WERI-Rb-1 (cell line): ENCODE results near the gene ZNF625.

Experiments
- DNase-seq: peaks from one replicate; pipeline ENCODE4 v3.0.0-alpha.2; 2020
- H3K27ac ChIP-seq: fragments of 250-450 bp; sonication (Bioruptor Pico); 2 replicates; pipeline ENCODE4 v1.5.1; 2020; ENCODE audit warnings: mild to moderate bottlenecking, moderate library complexity
- H3K27me3 ChIP-seq: fragments of 250-450 bp; sonication (Bioruptor Pico); 2 replicates; pipeline ENCODE4 v1.5.1; 2021; ENCODE audit warnings: mild to moderate bottlenecking, low read depth, moderate library complexity; ENCODE audit not compliant: insufficient read depth, severe bottlenecking
- H3K36me3 ChIP-seq: fragments of 250-450 bp; sonication (Bioruptor Pico); 2 replicates; pipeline ENCODE4 v1.5.1; 2020; ENCODE audit warnings: mild to moderate bottlenecking, moderate library complexity
- H3K4me3 ChIP-seq: 2 replicates; pipeline ENCODE4 v1.5.1; 2011; ENCODE audit warnings: low read depth, mild to moderate bottlenecking, control low read depth, low read length
- H3K9me3 ChIP-seq: fragments of 250-450 bp; sonication (Bioruptor Pico); 2 replicates; pipeline ENCODE4 v1.5.1; 2021; ENCODE audit warnings: mild to moderate bottlenecking, moderate library complexity; ENCODE audit not compliant: severe bottlenecking
- TF ChIP-seq, protein P1 (sequence below): IDR thresholded peaks from 2 replicates; pipeline ENCODE4 v1.5.1; 2011; ENCODE audit warnings: low read depth, mild to moderate bottlenecking, control low read depth, inconsistent platforms, low read length

Gene ZNF625

DNA sequence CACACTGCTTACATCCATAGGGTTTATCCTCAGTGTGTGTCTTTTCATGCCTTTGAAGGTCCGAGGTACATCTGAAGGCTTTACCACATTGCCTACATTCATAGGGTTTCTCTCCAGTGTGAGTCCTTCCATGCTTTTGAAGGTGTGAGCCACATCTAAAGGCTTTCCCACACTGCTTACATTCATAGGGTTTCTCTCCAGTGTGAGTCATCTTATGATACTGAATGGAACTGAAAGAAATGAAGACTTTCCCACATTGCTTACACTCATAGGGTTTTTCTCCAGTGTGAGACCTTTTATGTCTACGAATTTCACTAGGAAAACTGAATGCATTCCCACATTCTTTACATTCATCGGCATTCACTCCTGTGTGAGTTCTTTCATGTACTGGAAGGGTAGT, 23.5 kb downstream of the ZNF625 start:
- no peak overlapping the region for H3K27ac ChIP-seq
- TF ChIP-seq, protein P1, sequence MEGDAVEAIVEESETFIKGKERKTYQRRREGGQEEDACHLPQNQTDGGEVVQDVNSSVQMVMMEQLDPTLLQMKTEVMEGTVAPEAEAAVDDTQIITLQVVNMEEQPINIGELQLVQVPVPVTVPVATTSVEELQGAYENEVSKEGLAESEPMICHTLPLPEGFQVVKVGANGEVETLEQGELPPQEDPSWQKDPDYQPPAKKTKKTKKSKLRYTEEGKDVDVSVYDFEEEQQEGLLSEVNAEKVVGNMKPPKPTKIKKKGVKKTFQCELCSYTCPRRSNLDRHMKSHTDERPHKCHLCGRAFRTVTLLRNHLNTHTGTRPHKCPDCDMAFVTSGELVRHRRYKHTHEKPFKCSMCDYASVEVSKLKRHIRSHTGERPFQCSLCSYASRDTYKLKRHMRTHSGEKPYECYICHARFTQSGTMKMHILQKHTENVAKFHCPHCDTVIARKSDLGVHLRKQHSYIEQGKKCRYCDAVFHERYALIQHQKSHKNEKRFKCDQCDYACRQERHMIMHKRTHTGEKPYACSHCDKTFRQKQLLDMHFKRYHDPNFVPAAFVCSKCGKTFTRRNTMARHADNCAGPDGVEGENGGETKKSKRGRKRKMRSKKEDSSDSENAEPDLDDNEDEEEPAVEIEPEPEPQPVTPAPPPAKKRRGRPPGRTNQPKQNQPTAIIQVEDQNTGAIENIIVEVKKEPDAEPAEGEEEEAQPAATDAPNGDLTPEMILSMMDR, result no peak
- no peaks in the 10 kb centered on the region for H3K27me3 ChIP-seq
- H3K36me3 ChIP-seq, result peaks cover 72% of the 10 kb centered on the region
- H3K4me3 ChIP-seq, result no peak overlapping the region
- DNase-seq, result no peak
- H3K9me3 ChIP-seq, result peaks cover 17% of the 10 kb centered on the region

DNA sequence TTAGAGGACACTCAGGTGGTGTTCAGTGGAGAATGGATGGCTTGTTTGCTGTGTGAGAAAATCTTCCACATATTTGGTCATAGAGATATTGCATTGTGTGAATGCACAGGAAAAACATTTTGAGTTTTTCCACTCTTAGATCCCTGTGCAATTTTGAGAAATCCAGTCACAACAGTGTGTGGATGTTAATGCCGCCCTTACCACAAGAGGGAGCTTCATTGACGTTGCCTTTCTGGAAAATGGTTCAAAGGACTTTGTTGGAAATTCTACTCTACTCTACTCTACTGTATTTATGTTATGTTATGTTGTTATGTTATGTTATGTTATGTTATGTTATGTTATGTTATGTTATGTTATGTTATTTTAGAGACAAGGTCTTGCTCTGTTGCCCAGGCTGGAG, 29.8 kb downstream of the ZNF625 start:
- Histone ChIP-seq H3K27me3 (no peaks in the 10 kb centered on the region), H3K27ac (no peak overlapping the region), H3K36me3 (peaks cover 9% of the 10 kb centered on the region), H3K9me3 (peaks cover 4% of the 10 kb centered on the region), H3K4me3 (no peak overlapping the region)
- TF ChIP-seq, protein P1, result peak; percentile 61
- peak; percentile 29 for DNase-seq

DNA sequence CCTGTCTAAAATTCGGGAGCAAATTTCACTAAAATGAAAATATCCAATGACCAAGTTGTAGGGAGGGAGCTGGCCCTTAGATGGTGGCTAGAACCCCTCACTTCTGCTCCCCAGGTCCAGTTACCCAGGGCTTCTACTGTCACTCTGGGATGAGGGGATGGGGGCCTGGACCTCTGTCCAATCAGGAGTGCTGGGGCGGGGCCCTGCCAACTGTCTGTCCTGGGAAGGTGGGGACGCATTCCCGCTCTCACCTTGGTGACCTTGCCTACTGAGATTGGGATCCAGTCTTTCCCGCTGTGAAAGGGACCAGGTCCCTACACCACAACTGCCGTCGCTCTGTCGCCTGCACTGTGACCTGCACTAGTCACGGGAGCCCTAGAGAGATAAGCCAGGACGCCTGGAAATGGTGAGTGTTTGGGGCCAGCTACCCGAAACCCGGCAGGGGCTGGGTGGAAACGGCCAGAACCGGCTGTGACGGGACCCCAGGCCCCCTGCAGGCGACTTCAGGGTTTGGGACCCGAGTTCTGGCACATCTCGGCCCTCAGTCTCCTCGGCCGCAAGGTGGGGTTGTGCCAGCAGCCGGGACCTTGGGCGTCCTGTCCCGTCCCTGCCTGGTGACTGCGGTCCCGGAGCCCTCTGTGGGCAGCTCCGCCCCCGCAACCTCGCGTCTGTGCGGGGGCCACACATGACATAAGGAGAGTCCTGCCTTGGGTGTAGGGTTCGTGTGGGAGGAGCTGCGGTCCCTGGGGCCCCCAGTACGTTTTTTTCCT, 39.1 kb downstream of the ZNF625 start:
- H3K36me3 ChIP-seq, result no peaks in the 10 kb centered on the region
- H3K4me3 ChIP-seq, result no peak overlapping the region
- no peak overlapping the region for H3K27ac ChIP-seq
- TF ChIP-seq, protein P1, result no peak
- no peaks in the 10 kb centered on the region for H3K9me3 ChIP-seq
- no peak for DNase-seq
- no peaks in the 10 kb centered on the region for H3K27me3 ChIP-seq

DNA sequence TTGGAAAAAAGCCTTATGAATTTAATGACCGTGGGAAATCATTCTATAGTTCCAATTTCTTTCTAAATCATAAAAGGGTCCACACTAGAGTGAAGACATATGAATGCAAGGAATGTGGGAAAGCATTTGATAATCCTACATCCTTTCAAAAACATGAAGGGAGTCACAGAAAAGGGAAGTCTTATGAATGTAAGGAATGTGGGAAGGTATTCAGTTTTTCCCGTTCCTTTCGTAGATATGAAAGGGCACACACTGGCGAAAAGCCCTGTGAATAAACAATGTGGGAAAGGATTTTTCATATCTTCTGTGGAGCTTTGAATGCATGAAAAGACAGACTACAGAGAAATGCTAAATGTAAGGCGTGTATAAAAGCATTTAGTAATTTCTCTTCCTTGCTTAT, 43.4 kb downstream of the ZNF625 start:
- Histone ChIP-seq H3K9me3 (no peaks in the 10 kb centered on the region), H3K36me3 (no peaks in the 10 kb centered on the region), H3K27ac (no peak overlapping the region), H3K27me3 (no peaks in the 10 kb centered on the region), H3K4me3 (no peak overlapping the region)
- TF ChIP-seq, protein P1, result no peak
- DNase-seq, result no peak

DNA sequence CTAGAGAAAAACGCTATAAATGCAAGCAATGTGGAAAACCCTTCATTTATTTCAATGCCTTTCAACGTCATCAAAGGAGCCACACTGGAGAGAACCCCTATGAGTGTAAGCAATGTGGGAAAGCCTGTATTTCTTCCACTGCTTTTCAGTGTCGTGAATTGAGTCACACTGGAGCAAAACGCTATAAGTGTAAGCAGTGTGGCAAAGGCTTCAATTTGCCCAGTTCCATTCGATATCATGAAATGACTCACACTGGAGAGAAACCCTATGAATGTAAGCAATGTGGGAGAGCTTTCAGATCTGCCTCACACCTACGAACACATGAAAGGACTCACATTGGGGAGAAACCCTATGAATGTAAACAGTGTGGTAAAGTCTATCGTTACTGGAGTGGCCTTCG, 43.8 kb downstream of the ZNF625 start:
- TF ChIP-seq, protein P1, result no peak

More for the DNA sequence above, 43.8 kb downstream of the ZNF625 start:
- H3K4me3 ChIP-seq, result no peak overlapping the region
- H3K9me3 ChIP-seq, result no peaks in the 10 kb centered on the region
- no peaks in the 10 kb centered on the region for H3K36me3 ChIP-seq
- H3K27ac ChIP-seq, result no peak overlapping the region
- no peak for DNase-seq
- H3K27me3 ChIP-seq, result no peaks in the 10 kb centered on the region
